Brain microvascular endothelial cell (primary cell): ENCODE data around the gene CYB5RL.
"Not testable (repeated sequence)": the region's sequence is repeated elsewhere in the genome, so short reads cannot be mapped to it uniquely, and the experiment has no call there.

Experiments used
- DNase-seq: peaks from one replicate; pipeline ENCODE4 v3.0.0-alpha.2; 2020
- H3K27ac ChIP-seq: fragments of 250-450 bp; sonication (Bioruptor Pico); 2 replicates; pipeline ENCODE4 v1.5.1; 2020; ENCODE audit warnings: mild to moderate bottlenecking, moderate library complexity
- H3K27me3 ChIP-seq: fragments of 250-450 bp; sonication (Bioruptor Pico); replicated peaks from 2 replicates; pipeline ENCODE4 v1.5.1; 2020; ENCODE audit warnings: mild to moderate bottlenecking
- H3K36me3 ChIP-seq: fragments of 250-450 bp; sonication (Bioruptor Pico); replicated peaks from 2 replicates; pipeline ENCODE4 v1.5.1; 2020; ENCODE audit warnings: mild to moderate bottlenecking
- H3K4me3 ChIP-seq: 2 replicates; pipeline ENCODE4 v1.5.1; 2011; ENCODE audit warnings: low read depth, mild to moderate bottlenecking, control low read depth, low read length, moderate library complexity
- CTCF ChIP-seq: IDR thresholded peaks from 2 replicates; pipeline ENCODE4 v1.5.1; 2011; ENCODE audit warnings: low read depth, mild to moderate bottlenecking, moderate library complexity, low read length, control low read depth, inconsistent platforms; ENCODE audit errors: missing control alignments
- in situ Hi-C: cut with HindIII; loops from 2 replicates; pipeline ENCODE4 v1.10.0; 2017; ENCODE audit warnings: low sequenced_read_pairs, low pct_ligation_motif_present

The CYB5RL gene

GRCh38 chr1:54171016-54171415 is 28.8 kb downstream of the CYB5RL start:
- no peaks in the 10 kb centered on the region for H3K27me3 ChIP-seq
- TF ChIP-seq CTCF: no peak
- in situ Hi-C loops: no loop called here

GRCh38 chr1:54169068-54169467 is 30.8 kb downstream of the CYB5RL start:
- no peak for DNase-seq
- Histone ChIP-seq H3K4me3 (no peak overlapping the region), H3K27ac (no peak overlapping the region), H3K36me3 (no peaks in the 10 kb centered on the region), H3K27me3 (no peaks in the 10 kb centered on the region)
- TF ChIP-seq CTCF: no peak
- in situ Hi-C loops: no loop called here

More at GRCh38 chr1:54171016-54171415, 28.8 kb downstream of the CYB5RL start:
- no peak for DNase-seq
- Histone ChIP-seq H3K36me3 (no peaks in the 10 kb centered on the region), H3K4me3 (no peak overlapping the region), H3K27ac (no peak overlapping the region)

- Histone ChIP-seq H3K27ac (no peak overlapping the region), H3K27me3 (no peaks in the 10 kb centered on the region), H3K4me3 (no peak overlapping the region), H3K36me3 (no peaks in the 10 kb centered on the region)
- in situ Hi-C loops: no loop called here
- TF ChIP-seq CTCF: no peak
- DNase-seq: no peak
Observed at GRCh38 chr1:54168206-54168965, 31.4 kb downstream of the CYB5RL start.

GRCh38 chr1:54167422-54168139 is 32.2 kb downstream of the CYB5RL start:
- no peak for TF ChIP-seq CTCF
- H3K27me3 ChIP-seq: no peaks in the 10 kb centered on the region
- H3K4me3 ChIP-seq: no peak overlapping the region
- no peak overlapping the region for H3K27ac ChIP-seq
- no peaks in the 10 kb centered on the region for H3K36me3 ChIP-seq
- in situ Hi-C loops: no loop called here
- peak; percentile 45 for DNase-seq

GRCh38 chr1:54166357-54166756 is 33.5 kb downstream of the CYB5RL start:
- DNase-seq, in situ Hi-C loops, H3K27me3 ChIP-seq, H3K27ac ChIP-seq, H3K4me3 ChIP-seq, H3K36me3 ChIP-seq: not testable (repeated sequence)

GRCh38 chr1:54165146-54165545 is 34.7 kb downstream of the CYB5RL start:
- in situ Hi-C loops: no loop called here
- H3K4me3 ChIP-seq: no peak overlapping the region
- no peak for TF ChIP-seq CTCF
- H3K27me3 ChIP-seq: no peaks in the 10 kb centered on the region
- H3K27ac ChIP-seq: no peak overlapping the region
- no peaks in the 10 kb centered on the region for H3K36me3 ChIP-seq
- DNase-seq: no peak
